Neural progenitor cell (in vitro differentiated cells): ENCODE measurements around the gene RNF157. TPM values are rescaled to one million over a fixed set of nuclear protein-coding genes. Genes with fewer than 3 reads are reported as not detected.

Experiments
- DNase-seq: peaks from one replicate; pipeline ENCODE4 v3.0.0-alpha.2; 2016; ENCODE audit warnings: low spot score
- H2AFZ ChIP-seq: fragments of 200-600 bp; sonication (generic); replicated peaks from 2 replicates; pipeline ENCODE4 v1.6.1; 2016; ENCODE audit warnings: antibody characterized with exemption
- H3F3A ChIP-seq: fragments of 200-600 bp; sonication (generic); 2 replicates; pipeline ENCODE4 v1.6.1; 2016; ENCODE audit warnings: antibody characterized with exemption, low read depth
- H3K27ac ChIP-seq: fragments of 200-600 bp; sonication (generic); 2 replicates; pipeline ENCODE4 v1.5.1; 2016; ENCODE audit warnings: mild to moderate bottlenecking
- H3K27me3 ChIP-seq: fragments of 200-600 bp; sonication (generic); 2 replicates; pipeline ENCODE4 v1.6.1; 2016; ENCODE audit warnings: mild to moderate bottlenecking, moderate library complexity
- H3K36me3 ChIP-seq: fragments of 200-600 bp; sonication (generic); 2 replicates; pipeline ENCODE4 v1.5.1; 2016
- H3K4me1 ChIP-seq: fragments of 200-600 bp; sonication (generic); 2 replicates; pipeline ENCODE4 v1.6.1; 2016; ENCODE audit warnings: mixed run types
- H3K4me2 ChIP-seq: fragments of 200-600 bp; sonication (generic); 2 replicates; pipeline ENCODE4 v1.6.1; 2016
- H3K4me3 ChIP-seq: fragments of 200-600 bp; sonication (generic); 2 replicates; pipeline ENCODE4 v1.5.1; 2016
- H3K79me2 ChIP-seq: fragments of 200-600 bp; sonication (generic); 2 replicates; pipeline ENCODE4 v1.6.1; 2016; ENCODE audit warnings: low read depth
- H3K9ac ChIP-seq: fragments of 200-600 bp; sonication (generic); 2 replicates; pipeline ENCODE4 v1.6.1; 2016
- H3K9me3 ChIP-seq: fragments of 200-600 bp; sonication (generic); 2 replicates; pipeline ENCODE4 v1.5.1; 2016; ENCODE audit warnings: low read depth
- H4K20me1 ChIP-seq: fragments of 200-600 bp; sonication (generic); 2 replicates; pipeline ENCODE4 v1.6.1; 2016; ENCODE audit warnings: low read depth
- H3K27ac Mint-ChIP-seq: 3 replicates; pipeline ENCODE4 v1.8.0; 2021; ENCODE audit warnings: mixed read lengths
- H3K27me3 Mint-ChIP-seq: 2 replicates; pipeline ENCODE4 v1.8.0; 2022; ENCODE audit warnings: low read depth, mild to moderate bottlenecking, inconsistent platforms, moderate library complexity, mixed read lengths; ENCODE audit not compliant: insufficient read depth
- H3K36me3 Mint-ChIP-seq: 3 replicates; pipeline ENCODE4 v1.8.0; 2021; ENCODE audit warnings: mixed read lengths
- H3K4me1 Mint-ChIP-seq: 3 replicates; pipeline ENCODE4 v1.8.0; 2021; ENCODE audit warnings: mixed read lengths
- H3K4me3 Mint-ChIP-seq: 3 replicates; pipeline ENCODE4 v1.8.0; 2021; ENCODE audit warnings: mild to moderate bottlenecking, moderate library complexity, mixed read lengths
- H3K9me3 Mint-ChIP-seq: 3 replicates; pipeline ENCODE4 v1.8.0; 2020; ENCODE audit warnings: mixed read lengths
- CTCF ChIP-seq: fragments of 200-600 bp; sonication (generic); IDR thresholded peaks from 2 replicates; pipeline ENCODE4 v1.5.1; 2017; ENCODE audit warnings: antibody characterized with exemption, mild to moderate bottlenecking
- EZH2 ChIP-seq: fragments of 200-600 bp; sonication (generic); IDR thresholded peaks from 2 replicates; pipeline ENCODE4 v1.6.1; 2017; ENCODE audit warnings: antibody characterized with exemption, mild to moderate bottlenecking, moderate library complexity
- EZH2phosphoT487 ChIP-seq: fragments of 200-600 bp; sonication (generic); IDR thresholded peaks from 2 replicates; pipeline ENCODE4 v1.6.1; 2017; ENCODE audit warnings: antibody characterized with exemption
- total RNA-seq: library from RNA; depleted of rRNA; stranded (reverse); fragments of >200 nt; gene quantifications from 2 replicates; pipeline ENCODE4 v1.2.3, GENCODE V29; 2015; ENCODE audit warnings: low replicate concordance

RNF157 gene
- total RNA-seq, 1 donor from 2014 or later, result 21.0 TPM

GRCh38 chr17:76131051-76131691, 109.1 kb downstream of the RNF157 start:
- Mint-ChIP-seq H3K4me1 (peaks cover 33% of the 10 kb centered on the region), H3K27me3 (peaks cover 16% of the 10 kb centered on the region), H3K4me3 (no peak overlapping the region), H3K36me3 (no peaks in the 10 kb centered on the region), H3K9me3 (no peaks in the 10 kb centered on the region), H3K27ac (peak overlapping the region; percentile 51)
- DNase-seq, result no peak
- Histone ChIP-seq H3K79me2 (no peaks in the 10 kb centered on the region), H3K27ac (no peak overlapping the region), H4K20me1 (peaks cover under 1% of the 10 kb centered on the region), H3K4me2 (peak overlapping the region; percentile 77), H3K9ac (no peak overlapping the region), H3K9me3 (no peaks in the 10 kb centered on the region), H2AFZ (no peak overlapping the region), H3K4me3 (no peak overlapping the region), H3F3A (peaks cover 31% of the 10 kb centered on the region), H3K27me3 (peaks cover 65% of the 10 kb centered on the region), H3K4me1 (peaks cover 51% of the 10 kb centered on the region), H3K36me3 (no peaks in the 10 kb centered on the region)
- TF ChIP-seq EZH2 (no peak), EZH2phosphoT487 (no peak), CTCF (no peak)

GRCh38 chr17:76130473-76130872, 109.8 kb downstream of the RNF157 start:
- H2AFZ ChIP-seq, result no peak overlapping the region
- H3K27me3 ChIP-seq, result peaks cover 58% of the 10 kb centered on the region
- no peak for DNase-seq

GRCh38 chr17:76125922-76126321, 114.4 kb downstream of the RNF157 start:
- Histone ChIP-seq H2AFZ (no peak overlapping the region), H4K20me1 (no peaks in the 10 kb centered on the region), H3K4me1 (peaks cover 4% of the 10 kb centered on the region), H3K79me2 (no peaks in the 10 kb centered on the region), H3K9ac (no peak overlapping the region), H3F3A (no peaks in the 10 kb centered on the region), H3K27ac (no peak overlapping the region), H3K4me2 (no peak overlapping the region), H3K36me3 (no peaks in the 10 kb centered on the region), H3K9me3 (no peaks in the 10 kb centered on the region), H3K4me3 (no peak overlapping the region), H3K27me3 (peaks cover 22% of the 10 kb centered on the region)
- DNase-seq, result no peak
- Mint-ChIP-seq H3K4me3 (no peak overlapping the region), H3K27ac (no peak overlapping the region), H3K36me3 (no peaks in the 10 kb centered on the region), H3K9me3 (no peaks in the 10 kb centered on the region), H3K4me1 (peaks cover 24% of the 10 kb centered on the region), H3K27me3 (peaks cover 7% of the 10 kb centered on the region)
- TF ChIP-seq EZH2, result no peak
- no peak for TF ChIP-seq EZH2phosphoT487
- TF ChIP-seq CTCF, result no peak

More at GRCh38 chr17:76130473-76130872, 109.8 kb downstream of the RNF157 start:
- Histone ChIP-seq H3K9ac (no peak overlapping the region), H3K4me2 (no peak overlapping the region), H3K4me3 (no peak overlapping the region), H3F3A (peaks cover 26% of the 10 kb centered on the region), H3K4me1 (peaks cover 44% of the 10 kb centered on the region), H4K20me1 (no peaks in the 10 kb centered on the region), H3K9me3 (no peaks in the 10 kb centered on the region), H3K27ac (no peak overlapping the region), H3K79me2 (no peaks in the 10 kb centered on the region), H3K36me3 (no peaks in the 10 kb centered on the region)
- no peak overlapping the region for H3K4me3 Mint-ChIP-seq
- H3K36me3 Mint-ChIP-seq, result no peaks in the 10 kb centered on the region
- peaks cover 16% of the 10 kb centered on the region for H3K27me3 Mint-ChIP-seq
- TF ChIP-seq CTCF, result no peak
- TF ChIP-seq EZH2phosphoT487, result no peak
- TF ChIP-seq EZH2, result no peak
- H3K4me1 Mint-ChIP-seq, result peaks cover 37% of the 10 kb centered on the region
- no peaks in the 10 kb centered on the region for H3K9me3 Mint-ChIP-seq
- H3K27ac Mint-ChIP-seq, result no peak overlapping the region
